Panc1 (cell line): Measurements from ENCODE around the gene TRABD2A. TPM values are rescaled to one million over a fixed set of nuclear protein-coding genes. Genes with fewer than 3 reads are reported as not detected.
"Not testable (repeated sequence)": the region's sequence is repeated elsewhere in the genome, so short reads cannot be mapped to it uniquely, and the experiment has no call there.

Experiments
- ATAC-seq: fragments of 200-7000 bp; cut with Tn5 transposase; 2 replicates; pipeline ENCODE4 v1.9.1; 2020; ENCODE audit warnings: mild to moderate bottlenecking, moderate library complexity
- BruUV-seq: library from RNA; stranded (reverse); fragments of 400-500 nt; replicated peaks from 2 replicates; lab custom pipeline; 2021; lab: Mats Ljungman, UMichigan
- CTCF ChIA-PET: fragments of 300-600 bp; sonication (Branson Sonifier 250); formaldehyde crosslinking; loops from one replicate; lab custom pipeline; 2022; ENCODE audit warnings: antibody characterized with exemption; lab: Charles Lee
- POLR2A ChIA-PET: fragments of 300-600 bp; sonication (Branson Sonifier 250); formaldehyde crosslinking; loops from one replicate; lab custom pipeline; 2022; ENCODE audit warnings: antibody characterized with exemption; lab: Charles Lee
- DNase-seq: peaks from one replicate; pipeline ENCODE4 v3.0.0-alpha.2; 2010; ENCODE audit warnings: low read depth, low spot score
- H3K27ac ChIP-seq: 2 replicates; pipeline ENCODE4 v1.5.1; 2011; ENCODE audit warnings: mild to moderate bottlenecking, low read length, inconsistent platforms
- H3K27me3 ChIP-seq: fragments of 200-500 bp; sonication (Bioruptor generic); 2 replicates; pipeline ENCODE4 v1.6.0; 2014; ENCODE audit warnings: low read length, inconsistent platforms; ENCODE audit not compliant: control insufficient read depth, insufficient read depth
- H3K36me3 ChIP-seq: fragments of 200-500 bp; sonication (Bioruptor generic); 2 replicates; pipeline ENCODE4 v1.5.1; 2014; ENCODE audit warnings: inconsistent platforms, mild to moderate bottlenecking, low read length, moderate library complexity; ENCODE audit not compliant: control insufficient read depth, insufficient read depth
- H3K4me1 ChIP-seq: 2 replicates; pipeline ENCODE4 v1.5.1; 2011; ENCODE audit warnings: inconsistent platforms, mild to moderate bottlenecking, low read length, moderate library complexity; ENCODE audit not compliant: control insufficient read depth, insufficient read depth
- H3K4me3 ChIP-seq, 2 experiments: 2 replicates each; pipeline ENCODE4 v1.5.1; 2011 to 2012; ENCODE audit warnings: low read depth in 2 of 2, low read length in 2 of 2, mild to moderate bottlenecking in 2 of 2, inconsistent platforms in 1 of 2, moderate library complexity in 1 of 2
- H3K9me3 ChIP-seq: fragments of 200-500 bp; sonication (Bioruptor generic); 2 replicates; pipeline ENCODE4 v1.5.1; 2014; ENCODE audit warnings: low read depth, mild to moderate bottlenecking, inconsistent platforms, low read length, moderate library complexity; ENCODE audit not compliant: control insufficient read depth, insufficient read depth
- POLR2AphosphoS5 ChIP-seq: IDR thresholded peaks from 2 replicates; pipeline ENCODE4 v1.6.1; 2012; ENCODE audit warnings: mild to moderate bottlenecking, low read depth, low read length, moderate library complexity
- REST ChIP-seq, 2 experiments: IDR thresholded peaks; 2 replicates each; pipeline ENCODE4 v1.6.1; 2011 to 2012; ENCODE audit warnings: low read depth in 2 of 2, control low read depth in 1 of 2, low read length in 1 of 2, mild to moderate bottlenecking in 1 of 2, moderate library complexity in 1 of 2; ENCODE audit not compliant: insufficient read depth in 1 of 2
- SIN3A ChIP-seq: IDR thresholded peaks from 2 replicates; pipeline ENCODE4 v1.6.1; 2012; ENCODE audit warnings: low read depth, mild to moderate bottlenecking, low read length, moderate library complexity, borderline replicate concordance; ENCODE audit not compliant: insufficient read depth
- TCF7L2 ChIP-seq: IDR thresholded peaks from 2 replicates; pipeline ENCODE4 v1.6.1; 2011; ENCODE audit warnings: mild to moderate bottlenecking, low read depth, low read length, inconsistent platforms
- in situ Hi-C: cut with HindIII; loops from 2 replicates; pipeline ENCODE4 v1.10.0; 2016; ENCODE audit warnings: low sequenced_read_pairs, low pct_unique_long_range_greater_than_20kb
- intact Hi-C: fragments of 100-400 bp; cut with micrococcal nuclease; formaldehyde crosslinking; loops from one replicate; pipeline ENCODE4 v1.10.0; 2022; ENCODE audit not compliant: unreplicated experiment
- total RNA-seq: library from RNA; stranded (reverse); gene quantifications from one replicate; pipeline ENCODE4 v1.2.1, GENCODE V29; 2021; ENCODE audit not compliant: unreplicated experiment
- TF ChIP-seq, protein P1 (sequence below): fragments of 450-650 bp; IDR thresholded peaks from 2 replicates; pipeline ENCODE4 v1.5.1; 2017; ENCODE audit warnings: mild to moderate bottlenecking

The TRABD2A gene
- total RNA-seq, 1 experiment from 2014 or later, result 1.7 TPM

DNA sequence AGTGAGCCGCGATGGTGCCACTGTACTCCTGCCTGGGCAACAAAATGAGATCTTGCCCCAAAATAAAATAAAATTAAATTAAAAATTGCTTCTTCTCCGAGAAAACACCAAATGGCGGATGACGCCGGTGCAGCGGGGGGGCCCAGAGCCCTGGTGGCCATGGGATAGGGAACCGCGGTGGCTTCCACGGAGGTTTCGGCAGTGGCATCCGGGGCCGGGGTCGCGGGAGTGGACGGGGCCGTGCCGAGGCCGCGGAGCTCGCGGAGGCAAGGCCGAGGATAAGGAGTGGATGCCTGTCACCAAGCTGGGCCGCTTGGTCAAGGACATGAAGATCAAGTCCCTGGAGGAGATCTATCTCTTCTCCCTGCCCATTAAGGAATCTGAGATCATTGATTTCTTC is 34.8 kb upstream of the TRABD2A start:
- intact Hi-C loops, H3K27me3 ChIP-seq, H3K4me3 ChIP-seq, BruUV-seq, in situ Hi-C loops, H3K27ac ChIP-seq, H3K36me3 ChIP-seq, ATAC-seq, CTCF ChIA-PET, DNase-seq, POLR2A ChIA-PET, H3K9me3 ChIP-seq: not testable (repeated sequence)
- peaks cover 12% of the 10 kb centered on the region for H3K4me1 ChIP-seq

- CTCF ChIA-PET, result no interaction called here
- Histone ChIP-seq H3K4me1 (no peaks in the 10 kb centered on the region), H3K9me3 (no peaks in the 10 kb centered on the region), H3K36me3 (no peaks in the 10 kb centered on the region), H3K27me3 (no peaks in the 10 kb centered on the region), H3K27ac (no peak overlapping the region), H3K4me3 (no peak overlapping the region)
- ATAC-seq, result no peak
- no peak for DNase-seq
- no peak for TF ChIP-seq SIN3A
- no peak for TF ChIP-seq POLR2AphosphoS5
- TF ChIP-seq TCF7L2, result no peak
- TF ChIP-seq REST (IDR thresholded peaks at IDR 0.05; ENCODE audit: insufficient read depth in 1 of 2, low read depth in 2 of 2, low read length in 1 of 2), result no peak
- TF ChIP-seq, protein P1, sequence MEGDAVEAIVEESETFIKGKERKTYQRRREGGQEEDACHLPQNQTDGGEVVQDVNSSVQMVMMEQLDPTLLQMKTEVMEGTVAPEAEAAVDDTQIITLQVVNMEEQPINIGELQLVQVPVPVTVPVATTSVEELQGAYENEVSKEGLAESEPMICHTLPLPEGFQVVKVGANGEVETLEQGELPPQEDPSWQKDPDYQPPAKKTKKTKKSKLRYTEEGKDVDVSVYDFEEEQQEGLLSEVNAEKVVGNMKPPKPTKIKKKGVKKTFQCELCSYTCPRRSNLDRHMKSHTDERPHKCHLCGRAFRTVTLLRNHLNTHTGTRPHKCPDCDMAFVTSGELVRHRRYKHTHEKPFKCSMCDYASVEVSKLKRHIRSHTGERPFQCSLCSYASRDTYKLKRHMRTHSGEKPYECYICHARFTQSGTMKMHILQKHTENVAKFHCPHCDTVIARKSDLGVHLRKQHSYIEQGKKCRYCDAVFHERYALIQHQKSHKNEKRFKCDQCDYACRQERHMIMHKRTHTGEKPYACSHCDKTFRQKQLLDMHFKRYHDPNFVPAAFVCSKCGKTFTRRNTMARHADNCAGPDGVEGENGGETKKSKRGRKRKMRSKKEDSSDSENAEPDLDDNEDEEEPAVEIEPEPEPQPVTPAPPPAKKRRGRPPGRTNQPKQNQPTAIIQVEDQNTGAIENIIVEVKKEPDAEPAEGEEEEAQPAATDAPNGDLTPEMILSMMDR, result no peak
- intact Hi-C loops (no loop called here), in situ Hi-C loops (no loop called here)
- no TSS peak for BruUV-seq
- POLR2A ChIA-PET, result no interaction called here
These were observed 33.5 kb upstream of the TRABD2A start for GRCh38 chr2:84914334-84914733.

- CTCF ChIA-PET, result interaction anchor here (0.7 kb wide), 1 partner anchor 13 kb away, joined by 4 read pairs; no protein-coding TSS in a partner anchor
- POLR2A ChIA-PET, result interaction anchor here (0.6 kb wide), 1 partner anchor 1653 kb away, joined by 3 read pairs; no protein-coding TSS in a partner anchor
- ATAC-seq, result no peak
These were observed 32.1 kb upstream of the TRABD2A start for GRCh38 chr2:84912984-84913383.

More at GRCh38 chr2:84912984-84913383, 32.1 kb upstream of the TRABD2A start:
- in situ Hi-C loops, result no loop called here
- H3K4me3 ChIP-seq, result no peak overlapping the region
- H3K27me3 ChIP-seq, result no peaks in the 10 kb centered on the region
- no peak overlapping the region for H3K27ac ChIP-seq
- H3K9me3 ChIP-seq, result no peaks in the 10 kb centered on the region
- peaks cover 4% of the 10 kb centered on the region for H3K4me1 ChIP-seq
- intact Hi-C loops, result no loop called here
- TF ChIP-seq, protein P1, result no peak
- no peak for TF ChIP-seq POLR2AphosphoS5
- TF ChIP-seq TCF7L2, result no peak
- no peak for TF ChIP-seq SIN3A
- no peak for TF ChIP-seq REST (IDR thresholded peaks at IDR 0.05; ENCODE audit: insufficient read depth in 1 of 2, low read depth in 2 of 2, low read length in 1 of 2)
- H3K36me3 ChIP-seq, result no peaks in the 10 kb centered on the region
- DNase-seq, result no peak
- BruUV-seq, result no TSS peak
